SU-DHL-6 (cell line): Measurements from ENCODE around the gene GLI2.

Experiments
- CTCF ChIP-seq: fragments of 200-600 bp; sonication (generic); IDR thresholded peaks from one replicate; pipeline ENCODE4 v1.5.1; 2017; ENCODE audit warnings: antibody characterized with exemption, mild to moderate bottlenecking, low read length, moderate library complexity; ENCODE audit not compliant: insufficient read depth, poor library complexity, severe bottlenecking
- EZH2phosphoT487 ChIP-seq: fragments of 200-600 bp; sonication (generic), shearing (Covaris generic); conservative IDR thresholded peaks from 2 replicates; pipeline ENCODE4 v1.6.1; 2018; ENCODE audit warnings: mild to moderate bottlenecking, antibody characterized with exemption, low read length, moderate library complexity, mixed read lengths

GRCh38 chr2:120690521-120690920, 45.1 kb upstream of the GLI2 start:
- TF ChIP-seq CTCF: no peak
- TF ChIP-seq EZH2phosphoT487: no peak
